GM12892 (cell line): ENCODE results near the gene DIRAS1.

Experiments used
- POLR2A ChIP-seq: IDR thresholded peaks from 2 replicates; pipeline ENCODE4 v1.6.1; 2011; ENCODE audit warnings: low read depth, low read length, control low read depth
- TAF1 ChIP-seq: IDR thresholded peaks from 2 replicates; pipeline ENCODE4 v1.6.1; 2011; ENCODE audit warnings: low read depth, mild to moderate bottlenecking, control low read depth, low read length, borderline replicate concordance

DNA sequence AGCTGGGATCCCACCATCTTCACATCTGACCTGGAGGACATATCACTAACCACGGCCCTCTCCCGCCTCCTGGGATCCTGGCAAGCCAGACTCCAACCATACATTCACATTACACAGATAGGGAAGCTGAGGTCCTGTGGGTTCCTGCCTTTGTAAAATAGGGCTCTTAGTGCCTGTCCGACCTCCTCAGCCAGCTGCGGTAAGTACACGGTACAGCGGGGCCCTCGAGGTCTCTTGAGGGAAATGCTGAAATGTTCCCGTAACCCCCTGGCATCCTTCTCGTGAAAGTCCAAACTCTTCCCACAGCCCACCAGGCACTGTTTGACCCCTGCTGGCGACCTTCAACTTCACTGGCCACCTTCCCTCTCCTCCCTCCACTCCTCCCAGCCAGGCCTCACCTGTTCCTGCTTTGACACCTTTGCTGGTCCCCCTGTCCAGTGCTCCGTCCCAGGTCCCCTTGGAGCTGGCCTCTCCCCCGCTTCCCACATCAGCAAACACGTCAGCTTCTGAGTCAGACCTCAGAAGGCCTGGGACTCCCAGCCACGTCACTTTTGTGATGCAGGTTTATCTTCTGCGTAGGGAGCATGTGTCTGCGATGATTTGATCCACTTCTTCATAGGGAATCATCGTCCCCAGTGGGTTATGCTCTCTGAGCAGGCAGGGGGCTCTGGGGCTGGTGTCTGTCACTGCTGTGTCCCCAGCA is 9.8 kb downstream of the DIRAS1 start:
- TF ChIP-seq POLR2A = no peak
- no peak for TF ChIP-seq TAF1
